Cardiac muscle cell (in vitro differentiated cells and primary cell): ENCODE results near the gene MAP4K5. TPM values are rescaled to one million over a fixed set of nuclear protein-coding genes. Genes with fewer than 3 reads are reported as not detected.

Experiments used
- DNase-seq, 2 donors: peaks; one replicate each; pipeline versions ENCODE4 v3.0.0 to v3.0.0-alpha.2; 2010 to 2017; ENCODE audit warnings: low read depth in 1 of 2, low spot score in 1 of 2
- H3K27ac ChIP-seq: fragments of 200-600 bp; sonication (generic); 2 replicates; pipeline ENCODE4 v1.5.1; 2016
- H3K27me3 ChIP-seq: fragments of 200-600 bp; sonication (generic); 2 replicates; pipeline ENCODE4 v1.6.0; 2016; ENCODE audit warnings: control low read depth
- H3K36me3 ChIP-seq: fragments of 200-600 bp; sonication (generic); 2 replicates; pipeline ENCODE4 v1.5.1; 2016; ENCODE audit warnings: control low read depth
- H3K4me1 ChIP-seq: fragments of 200-600 bp; sonication (generic); 2 replicates; pipeline ENCODE4 v1.8.1; 2017; ENCODE audit warnings: low read depth, mild to moderate bottlenecking, mixed run types
- H3K4me3 ChIP-seq: fragments of 200-600 bp; sonication (generic); 2 replicates; pipeline ENCODE4 v1.5.1; 2016; ENCODE audit warnings: mild to moderate bottlenecking
- H3K9me3 ChIP-seq: fragments of 200-600 bp; sonication (generic); 2 replicates; pipeline ENCODE4 v1.5.1; 2017; ENCODE audit warnings: low read depth, mild to moderate bottlenecking, control low read depth
- CTCF ChIP-seq: IDR thresholded peaks from 2 replicates; pipeline ENCODE4 v1.5.1; 2012; ENCODE audit warnings: low read depth, mild to moderate bottlenecking, low read length
- polyA plus RNA-seq: library from polyadenylated mRNA; unstranded; fragments of >200 nt; fragmentation: Nextera tagmentation; extraction: Ambion mirVana; gene quantifications from 2 replicates; pipeline ENCODE4 v1.2.1, GENCODE V29; 2016
- total RNA-seq: library from RNA; depleted of rRNA; stranded (reverse); fragments of >200 nt; gene quantifications from 2 replicates; pipeline ENCODE4 v1.2.3, GENCODE V29; 2016

The MAP4K5 gene
- 158 and 402 TPM in 2 replicates for total RNA-seq
- polyA plus RNA-seq = 53.0 and 79.2 TPM in 2 replicates

- peak; percentile 89 for TF ChIP-seq CTCF
- DNase-seq = peak; percentile 94 to 95
- Histone ChIP-seq H3K9me3 (no peaks in the 10 kb centered on the region), H3K36me3 (no peaks in the 10 kb centered on the region), H3K27ac (peak within 1 kb of the TSS; percentile 95), H3K4me1 (peaks cover 19% of the 10 kb centered on the region), H3K4me3 (peak within 1 kb of the TSS; percentile 95), H3K27me3 (peaks cover 3% of the 10 kb centered on the region)
Measured at GRCh38 chr14:50532502-50533240, at the start of gene MAP4K5. Gene MAP4K5 (minus strand): TSS chr14:50532569. CDS start chr14:50532049, 520 bp downstream.

- no peaks in the 10 kb centered on the region for H3K27me3 ChIP-seq
- no peaks in the 10 kb centered on the region for H3K9me3 ChIP-seq
- no peak for DNase-seq
- no peak overlapping the region for H3K4me3 ChIP-seq
- no peaks in the 10 kb centered on the region for H3K36me3 ChIP-seq
- no peaks in the 10 kb centered on the region for H3K4me1 ChIP-seq
- no peak for TF ChIP-seq CTCF
- H3K27ac ChIP-seq = no peak overlapping the region
Measured at GRCh38 chr14:50578433-50578832, 46.1 kb upstream of the MAP4K5 start.

- no peak for DNase-seq
- Histone ChIP-seq H3K36me3 (no peaks in the 10 kb centered on the region), H3K4me1 (no peaks in the 10 kb centered on the region), H3K27ac (no peak overlapping the region), H3K27me3 (no peaks in the 10 kb centered on the region), H3K4me3 (no peak overlapping the region), H3K9me3 (no peaks in the 10 kb centered on the region)
- TF ChIP-seq CTCF = no peak
Measured at GRCh38 chr14:50577982-50578381, 45.6 kb upstream of the MAP4K5 start.

- no peak for DNase-seq
- Histone ChIP-seq H3K4me1 (no peaks in the 10 kb centered on the region), H3K9me3 (no peaks in the 10 kb centered on the region), H3K27ac (no peak overlapping the region), H3K36me3 (no peaks in the 10 kb centered on the region), H3K4me3 (no peak overlapping the region), H3K27me3 (no peaks in the 10 kb centered on the region)
- TF ChIP-seq CTCF = no peak
Measured at GRCh38 chr14:50575769-50576168, 43.4 kb upstream of the MAP4K5 start.

GRCh38 chr14:50573862-50574261 lies 41.5 kb upstream of the MAP4K5 start:
- no peak for TF ChIP-seq CTCF
- no peaks in the 10 kb centered on the region for H3K36me3 ChIP-seq
- H3K27ac ChIP-seq = no peak overlapping the region
- no peak overlapping the region for H3K4me3 ChIP-seq
- no peaks in the 10 kb centered on the region for H3K27me3 ChIP-seq
- DNase-seq = no peak
- H3K9me3 ChIP-seq = no peaks in the 10 kb centered on the region
- no peaks in the 10 kb centered on the region for H3K4me1 ChIP-seq
